Measurements from ENCODE around the gene DDIT4. TPM values are rescaled to one million over a fixed set of nuclear protein-coding genes. Genes with fewer than 3 reads are reported as not detected.
A peak's percentile ranks its signal among the peaks of the same experiment; 100 is the strongest.

The DDIT4 gene
- total RNA-seq, 1 experiment from 2014 or later: 326 TPM

DNA sequence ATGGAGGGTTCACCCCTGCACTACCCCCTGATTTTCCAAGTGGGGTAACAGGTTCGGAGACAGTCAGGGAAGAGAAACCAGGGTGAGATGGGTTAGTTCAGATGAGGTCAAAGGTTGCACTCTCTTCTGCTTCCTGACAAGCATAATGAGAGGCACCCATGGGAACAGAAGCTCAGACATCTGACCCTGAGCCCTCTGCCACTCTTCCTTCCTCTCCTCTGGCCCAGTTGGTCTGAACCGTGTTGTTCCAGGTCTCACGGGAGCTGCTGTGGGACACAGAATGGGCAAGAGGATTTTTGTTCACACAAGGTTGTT is 42.6 kb downstream of the DDIT4 start:
- Mint-ChIP-seq H3K36me3 (ENCODE audit: insufficient read depth, unreplicated experiment) (peaks cover 43% of the 10 kb centered on the region), H3K27me3 (ENCODE audit: unreplicated experiment) (no peaks in the 10 kb centered on the region), H3K4me1 (ENCODE audit: low read depth, unreplicated experiment) (peaks cover 60% of the 10 kb centered on the region), H3K27ac (ENCODE audit: unreplicated experiment) (peak overlapping the region; percentile 96), H3K4me3 (ENCODE audit: low read depth, unreplicated experiment) (peak overlapping the region; percentile 24), H3K9me3 (ENCODE audit: low read depth, unreplicated experiment) (no peaks in the 10 kb centered on the region)
- no peak for TF ChIP-seq CTCF (IDR thresholded peaks at IDR 0.05; ENCODE audit: unreplicated experiment)
- BruUV-seq (replicated peaks): no TSS peak
- CTCF ChIA-PET: interaction anchor here (0.9 to 1.4 kb wide), 3 partner anchors 14 to 56 kb away, joined by 3 to 4 read pairs (median 4); no protein-coding TSS in a partner anchor
- intact Hi-C loops (cut with micrococcal nuclease; ENCODE audit: unreplicated experiment): no loop called here
- DNase-seq: no peak

GRCh38 chr10:72316748-72317435 is 43.2 kb downstream of the DDIT4 start:
- no peak for TF ChIP-seq CTCF (IDR thresholded peaks at IDR 0.05; ENCODE audit: unreplicated experiment)
- peaks cover 64% of the 10 kb centered on the region for H3K4me1 Mint-ChIP-seq (ENCODE audit: low read depth, unreplicated experiment)
- CTCF ChIA-PET: interaction anchor here (0.9 to 1.4 kb wide), 3 partner anchors 14 to 56 kb away, joined by 3 to 4 read pairs (median 4); no protein-coding TSS in a partner anchor
- H3K27ac Mint-ChIP-seq (ENCODE audit: unreplicated experiment): peak overlapping the region; percentile 96
- no peaks in the 10 kb centered on the region for H3K9me3 Mint-ChIP-seq (ENCODE audit: low read depth, unreplicated experiment)
- peaks cover 45% of the 10 kb centered on the region for H3K36me3 Mint-ChIP-seq (ENCODE audit: insufficient read depth, unreplicated experiment)
- intact Hi-C loops (cut with micrococcal nuclease; ENCODE audit: unreplicated experiment): no loop called here
- H3K27me3 Mint-ChIP-seq (ENCODE audit: unreplicated experiment): no peaks in the 10 kb centered on the region
- no peak overlapping the region for H3K4me3 Mint-ChIP-seq (ENCODE audit: low read depth, unreplicated experiment)
- BruUV-seq (replicated peaks): no TSS peak
- peak; percentile 70 for DNase-seq

- no peaks in the 10 kb centered on the region for H3K27me3 Mint-ChIP-seq (ENCODE audit: unreplicated experiment)
- DNase-seq: no peak
- no peaks in the 10 kb centered on the region for H3K9me3 Mint-ChIP-seq (ENCODE audit: low read depth, unreplicated experiment)
- H3K4me3 Mint-ChIP-seq (ENCODE audit: low read depth, unreplicated experiment): peak overlapping the region; percentile 46
- intact Hi-C loops (cut with micrococcal nuclease; ENCODE audit: unreplicated experiment): no loop called here
- peaks cover 81% of the 10 kb centered on the region for H3K4me1 Mint-ChIP-seq (ENCODE audit: low read depth, unreplicated experiment)
- H3K36me3 Mint-ChIP-seq (ENCODE audit: insufficient read depth, unreplicated experiment): peaks cover 49% of the 10 kb centered on the region
- TF ChIP-seq CTCF (IDR thresholded peaks at IDR 0.05; ENCODE audit: unreplicated experiment): no peak
- peak overlapping the region; percentile 98 for H3K27ac Mint-ChIP-seq (ENCODE audit: unreplicated experiment)
- TSS peak; percentile 83 for BruUV-seq (replicated peaks)
- CTCF ChIA-PET: interaction anchor here (0.6 to 4.2 kb wide), 7 partner anchors 10 to 1181 kb away, joined by 3 to 53 read pairs (median 5); no protein-coding TSS in a partner anchor
Observed at GRCh38 chr10:72318418-72319262, 44.9 kb downstream of the DDIT4 start.

GRCh38 chr10:72319416-72320254 is 45.9 kb downstream of the DDIT4 start:
- peak overlapping the region; percentile 98 for H3K27ac Mint-ChIP-seq (ENCODE audit: unreplicated experiment)
- H3K4me3 Mint-ChIP-seq (ENCODE audit: low read depth, unreplicated experiment): peak overlapping the region; percentile 46
- BruUV-seq (replicated peaks): TSS peak; percentile 69
- CTCF ChIA-PET: interaction anchor here (0.5 to 4.3 kb wide), 10 partner anchors 10 to 1180 kb away, joined by 3 to 53 read pairs (median 9); partner anchors contain the start of gene DDIT4
- intact Hi-C loops (cut with micrococcal nuclease; ENCODE audit: unreplicated experiment): loop anchor here (2.0 kb wide), 1 partner anchor 27 kb away; no protein-coding TSS in a partner anchor
- peak; percentile 97 for DNase-seq
- H3K27me3 Mint-ChIP-seq (ENCODE audit: unreplicated experiment): no peaks in the 10 kb centered on the region
- H3K9me3 Mint-ChIP-seq (ENCODE audit: low read depth, unreplicated experiment): no peaks in the 10 kb centered on the region
- TF ChIP-seq CTCF (IDR thresholded peaks at IDR 0.05; ENCODE audit: unreplicated experiment): no peak
- H3K4me1 Mint-ChIP-seq (ENCODE audit: low read depth, unreplicated experiment): peaks cover 89% of the 10 kb centered on the region
- H3K36me3 Mint-ChIP-seq (ENCODE audit: insufficient read depth, unreplicated experiment): peaks cover 49% of the 10 kb centered on the region
